GM12875 (cell line): ENCODE measurements around the gene PTPRD.

ENCODE experiments used
- H3K4me3 ChIP-seq: one replicate; pipeline ENCODE4 v1.5.1; 2011; ENCODE audit warnings: low read depth, low read length, control low read depth
- CTCF ChIP-seq: IDR thresholded peaks from 2 replicates; pipeline ENCODE4 v1.5.1; 2011; ENCODE audit warnings: low read depth, mild to moderate bottlenecking, control low read depth, inconsistent platforms, low read length, moderate library complexity, borderline replicate concordance; ENCODE audit not compliant: insufficient read depth

Gene PTPRD

GRCh38 chr9:10036095-10036494 is 576.7 kb downstream of the PTPRD start:
- H3K4me3 ChIP-seq, result no peak overlapping the region
- TF ChIP-seq CTCF, result no peak

GRCh38 chr9:10032166-10032565 is 580.6 kb downstream of the PTPRD start:
- no peak for TF ChIP-seq CTCF

GRCh38 chr9:10026443-10026984 is 586.3 kb downstream of the PTPRD start:
- TF ChIP-seq CTCF, result no peak
- no peak overlapping the region for H3K4me3 ChIP-seq

More at GRCh38 chr9:10032166-10032565, 580.6 kb downstream of the PTPRD start:
- H3K4me3 ChIP-seq, result no peak overlapping the region

- H3K4me3 ChIP-seq, result no peak overlapping the region
- TF ChIP-seq CTCF, result no peak
These were observed 597.0 kb downstream of the PTPRD start for GRCh38 chr9:10015755-10016154.

- TF ChIP-seq CTCF, result no peak
- H3K4me3 ChIP-seq, result no peak overlapping the region
These were observed 597.9 kb downstream of the PTPRD start for GRCh38 chr9:10014889-10015288.

GRCh38 chr9:10009401-10009800 is 603.4 kb downstream of the PTPRD start:
- no peak for TF ChIP-seq CTCF
- no peak overlapping the region for H3K4me3 ChIP-seq

GRCh38 chr9:10008101-10008799 is 604.6 kb downstream of the PTPRD start:
- H3K4me3 ChIP-seq, result no peak overlapping the region
- TF ChIP-seq CTCF, result no peak
